GM18505 (cell line): ENCODE measurements around the gene OR5M10.
"Not testable (repeated sequence)": the region's sequence is repeated elsewhere in the genome, so short reads cannot be mapped to it uniquely, and the experiment has no call there.

Experiments
- ATAC-seq: cut with Tn5 transposase; IDR thresholded peaks from one replicate; pipeline ENCODE4 v1.9.1; 2021; ENCODE audit not compliant: unreplicated experiment
- POLR2A ChIP-seq: IDR thresholded peaks from 4 replicates; pipeline ENCODE4 v1.6.1; 2011; ENCODE audit warnings: borderline replicate concordance; ENCODE audit not compliant: insufficient read depth, insufficient read length; ENCODE audit errors: extremely low read depth

Gene OR5M10

GRCh38 chr11:56577621-56578020, at the start of gene OR5M10:
TSS of gene OR5M10 (minus strand) at chr11:56577721. CDS start at chr11:56577721, 0 bp downstream.
- no peak for TF ChIP-seq POLR2A
- no peak for ATAC-seq

GRCh38 chr11:56625946-56626345, 48.4 kb upstream of the OR5M10 start:
- no peak for ATAC-seq
- no peak for TF ChIP-seq POLR2A

- peak; percentile 53 for ATAC-seq
- TF ChIP-seq POLR2A: no peak
These were observed 47.2 kb upstream of the OR5M10 start for GRCh38 chr11:56624661-56625110.

GRCh38 chr11:56611174-56611573, 33.7 kb upstream of the OR5M10 start:
- ATAC-seq: no peak
- no peak for TF ChIP-seq POLR2A

GRCh38 chr11:56592088-56592717, 14.7 kb upstream of the OR5M10 start:
- not testable (repeated sequence) for ATAC-seq

DNA sequence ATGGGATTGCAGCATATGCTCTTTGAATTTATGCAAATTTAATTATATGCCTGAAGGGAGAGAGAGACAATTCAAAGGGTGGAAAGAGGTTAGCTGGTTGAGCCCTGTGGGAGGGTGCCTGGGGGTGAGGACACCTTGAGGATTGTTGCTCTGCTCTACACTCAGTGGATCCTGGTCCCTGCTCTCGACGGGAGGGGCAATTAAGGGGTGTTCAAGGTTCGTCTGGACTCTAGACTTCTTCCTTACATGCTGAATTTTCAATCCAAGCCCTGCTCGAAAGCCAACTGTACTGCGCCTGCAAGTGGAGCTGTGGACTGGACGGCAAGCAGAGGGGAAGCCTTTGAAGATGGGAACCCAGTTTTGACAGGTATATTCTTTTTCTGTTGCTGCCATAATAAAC, 18.9 kb downstream of the OR5M10 start:
- ATAC-seq: no peak
- TF ChIP-seq POLR2A: no peak

- ATAC-seq: not testable (repeated sequence)
These were observed 22.8 kb downstream of the OR5M10 start for GRCh38 chr11:56554691-56555090.

GRCh38 chr11:56545531-56545930, 32.0 kb downstream of the OR5M10 start:
- TF ChIP-seq POLR2A: no peak
- no peak for ATAC-seq

DNA sequence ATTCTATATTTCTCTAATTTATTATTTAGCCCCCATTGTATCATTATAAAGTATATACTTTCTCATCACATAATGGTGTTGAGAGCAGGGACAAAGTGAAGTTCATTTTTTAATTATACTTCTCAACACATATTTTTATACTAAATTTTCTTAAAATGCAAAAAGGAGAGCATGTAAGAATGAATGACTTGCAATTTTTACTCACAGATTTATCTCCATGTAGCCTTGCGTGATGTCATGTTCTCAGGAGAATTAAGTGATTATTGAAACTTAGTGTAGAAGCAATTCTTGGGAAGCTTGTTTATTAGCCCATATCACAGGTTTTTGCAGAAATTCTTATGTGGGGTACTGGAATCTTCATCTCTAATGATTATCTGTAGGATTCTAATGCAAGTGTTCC, 33.8 kb downstream of the OR5M10 start:
- no peak for TF ChIP-seq POLR2A
- no peak for ATAC-seq

DNA sequence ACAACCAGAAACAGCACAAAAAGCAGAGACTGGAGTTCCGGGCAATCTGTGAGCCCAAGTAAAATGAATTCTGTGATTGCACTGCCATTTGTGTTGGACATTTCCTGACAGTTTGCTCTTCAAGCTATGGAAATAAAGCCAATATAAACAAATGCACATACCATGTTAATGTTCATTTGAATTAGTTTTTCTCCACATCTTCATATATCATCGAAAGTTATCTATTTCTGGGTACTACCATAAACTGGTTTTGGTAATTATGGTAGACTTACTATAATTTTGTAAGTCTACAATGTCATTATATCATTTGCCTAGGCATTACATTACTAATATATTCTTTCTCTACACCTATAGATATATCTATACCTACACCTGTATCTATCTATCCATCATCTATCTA, 34.4 kb downstream of the OR5M10 start, which contains the start of gene OR5M11:
Gene OR5M11, minus strand, starts transcription at position 101 of the 400 bp plus-strand sequence. Its CDS starts 0 bp downstream, at position 101.
- no peak for ATAC-seq
- TF ChIP-seq POLR2A: no peak

GRCh38 chr11:56533054-56533740, 44.3 kb downstream of the OR5M10 start:
- no peak for ATAC-seq
- TF ChIP-seq POLR2A: no peak

GRCh38 chr11:56531856-56532255, 45.7 kb downstream of the OR5M10 start:
- TF ChIP-seq POLR2A: no peak
- no peak for ATAC-seq
